ENCODE measurements around the gene MAP4K3. TPM values are rescaled to one million over a fixed set of nuclear protein-coding genes. Genes with fewer than 3 reads are reported as not detected.

The MAP4K3 gene
- total RNA-seq, 1 experiment from 2014 or later, result 26.6 TPM

GRCh38 chr2:39243469-39244123 is 193.5 kb downstream of the MAP4K3 start, which contains the start of gene CDKL4:
CDKL4 (minus strand) TSS chr2:39243970.
- ATAC-seq, result no peak
- no peak for TF ChIP-seq CTCF (IDR thresholded peaks at IDR 0.05)
- no peak for TF ChIP-seq SIN3A (IDR thresholded peaks at IDR 0.05; ENCODE audit: borderline replicate concordance, insufficient read depth, low read depth, low read length)
- no peak for TF ChIP-seq REST (IDR thresholded peaks at IDR 0.05; ENCODE audit: insufficient read depth in 1 of 2, low read depth in 2 of 2, low read length in 1 of 2)
- no peak for TF ChIP-seq POLR2AphosphoS5 (IDR thresholded peaks at IDR 0.05; ENCODE audit: low read depth, low read length)
- TF ChIP-seq TCF7L2 (IDR thresholded peaks at IDR 0.05; ENCODE audit: low read depth, low read length), result no peak
- DNase-seq (ENCODE audit: low read depth, low spot score), result no peak
- Histone ChIP-seq H3K27ac (ENCODE audit: low read length) (no peak within 1 kb of the TSS), H3K4me1 (ENCODE audit: control insufficient read depth, insufficient read depth, low read length) (no peaks in the 10 kb centered on the region), H3K36me3 (ENCODE audit: control insufficient read depth, insufficient read depth, low read length) (no peaks in the 10 kb centered on the region), H3K9me3 (ENCODE audit: control insufficient read depth, insufficient read depth, low read depth, low read length) (no peaks in the 10 kb centered on the region), H3K4me3 (ENCODE audit: low read depth in 2 of 2, low read length in 2 of 2) (peak within 1 kb of the TSS in 1 of 2 experiments; percentile 33; a peak in 1 of 4 replicates), H3K27me3 (ENCODE audit: control insufficient read depth, insufficient read depth, low read length) (no peaks in the 10 kb centered on the region)
- intact Hi-C loops (cut with micrococcal nuclease; ENCODE audit: unreplicated experiment) (no loop called here), in situ Hi-C loops (cut with HindIII; ENCODE audit: low pct_unique_long_range_greater_than_20kb, low sequenced_read_pairs) (no loop called here)
- POLR2A ChIA-PET, result no interaction called here
- CTCF ChIA-PET, result no interaction called here
- BruUV-seq (replicated peaks), result no TSS peak

- in situ Hi-C loops (cut with HindIII; ENCODE audit: low pct_unique_long_range_greater_than_20kb, low sequenced_read_pairs), result no loop called here
Measured at GRCh38 chr2:39241588-39241987, 195.5 kb downstream of the MAP4K3 start.

More at GRCh38 chr2:39241588-39241987, 195.5 kb downstream of the MAP4K3 start:
- TF ChIP-seq POLR2AphosphoS5 (IDR thresholded peaks at IDR 0.05; ENCODE audit: low read depth, low read length) (no peak), SIN3A (IDR thresholded peaks at IDR 0.05; ENCODE audit: borderline replicate concordance, insufficient read depth, low read depth, low read length) (no peak), TCF7L2 (IDR thresholded peaks at IDR 0.05; ENCODE audit: low read depth, low read length) (no peak), CTCF (IDR thresholded peaks at IDR 0.05) (no peak), REST (IDR thresholded peaks at IDR 0.05; ENCODE audit: insufficient read depth in 1 of 2, low read depth in 2 of 2, low read length in 1 of 2) (no peak)
- Histone ChIP-seq H3K9me3 (ENCODE audit: control insufficient read depth, insufficient read depth, low read depth, low read length) (no peaks in the 10 kb centered on the region; the same call in 1 of the 2 replicates), H3K27ac (ENCODE audit: low read length) (no peak overlapping the region), H3K36me3 (ENCODE audit: control insufficient read depth, insufficient read depth, low read length) (no peaks in the 10 kb centered on the region), H3K4me3 (ENCODE audit: low read depth in 2 of 2, low read length in 2 of 2) (no peak overlapping the region), H3K4me1 (ENCODE audit: control insufficient read depth, insufficient read depth, low read length) (no peaks in the 10 kb centered on the region), H3K27me3 (ENCODE audit: control insufficient read depth, insufficient read depth, low read length) (no peaks in the 10 kb centered on the region)
- ChIA-PET POLR2A (interaction anchor here (0.6 kb wide), 1 partner anchor 29 kb away, joined by 6 read pairs; no protein-coding TSS in a partner anchor), CTCF (no interaction called here)
- DNase-seq (ENCODE audit: low read depth, low spot score) (no peak), ATAC-seq (no peak)
- intact Hi-C loops (cut with micrococcal nuclease; ENCODE audit: unreplicated experiment), result no loop called here
- no TSS peak for BruUV-seq (replicated peaks)

Data from Panc1 (cell line).